Stimulated activated naive B cell treated with anti-CD40 and anti-IgM and Interleukin-4, amounts not matched to agents 10 μg/mL and 1 μg/mL and 100 μg/mL, for 72 hours (primary cell): ENCODE data around the gene TM9SF4.
"Not testable (repeated sequence)": the region's sequence is repeated elsewhere in the genome, so short reads cannot be mapped to it uniquely, and the experiment has no call there.

ENCODE experiments used
- ATAC-seq, 2 donors: fragments of 150-1000 bp; cut with Tn5 transposase; replicated peaks; 2 replicates each; pipeline ENCODE4 v1.10.0; 2021; ENCODE audit warnings: moderate library complexity in 1 of 2
- DNase-seq: peaks from one replicate; pipeline ENCODE4 v3.0.0; 2021
- H3K27ac Mint-ChIP-seq: one replicate; pipeline ENCODE4 v1.8.0; 2022; ENCODE audit warnings: mild to moderate bottlenecking, mixed read lengths
- H3K27me3 Mint-ChIP-seq, 2 donors: one replicate each; pipeline ENCODE4 v1.8.0; 2022; ENCODE audit warnings: mixed read lengths in 2 of 2
- H3K36me3 Mint-ChIP-seq, 2 donors: one replicate each; pipeline ENCODE4 v1.8.0; 2022; ENCODE audit warnings: mixed read lengths in 2 of 2, mild to moderate bottlenecking in 1 of 2
- H3K4me1 Mint-ChIP-seq, 2 donors: one replicate each; pipeline ENCODE4 v1.8.0; 2022; ENCODE audit warnings: mixed read lengths in 2 of 2, mild to moderate bottlenecking in 1 of 2
- H3K4me3 Mint-ChIP-seq, 2 donors: one replicate each; pipeline ENCODE4 v1.8.0; 2022; ENCODE audit warnings: mild to moderate bottlenecking in 2 of 2, mixed read lengths in 2 of 2, moderate library complexity in 1 of 2
- H3K9me3 Mint-ChIP-seq, 2 donors: one replicate each; pipeline ENCODE4 v1.8.0; 2022; ENCODE audit warnings: mixed read lengths in 2 of 2, mild to moderate bottlenecking in 1 of 2

Gene TM9SF4

DNA sequence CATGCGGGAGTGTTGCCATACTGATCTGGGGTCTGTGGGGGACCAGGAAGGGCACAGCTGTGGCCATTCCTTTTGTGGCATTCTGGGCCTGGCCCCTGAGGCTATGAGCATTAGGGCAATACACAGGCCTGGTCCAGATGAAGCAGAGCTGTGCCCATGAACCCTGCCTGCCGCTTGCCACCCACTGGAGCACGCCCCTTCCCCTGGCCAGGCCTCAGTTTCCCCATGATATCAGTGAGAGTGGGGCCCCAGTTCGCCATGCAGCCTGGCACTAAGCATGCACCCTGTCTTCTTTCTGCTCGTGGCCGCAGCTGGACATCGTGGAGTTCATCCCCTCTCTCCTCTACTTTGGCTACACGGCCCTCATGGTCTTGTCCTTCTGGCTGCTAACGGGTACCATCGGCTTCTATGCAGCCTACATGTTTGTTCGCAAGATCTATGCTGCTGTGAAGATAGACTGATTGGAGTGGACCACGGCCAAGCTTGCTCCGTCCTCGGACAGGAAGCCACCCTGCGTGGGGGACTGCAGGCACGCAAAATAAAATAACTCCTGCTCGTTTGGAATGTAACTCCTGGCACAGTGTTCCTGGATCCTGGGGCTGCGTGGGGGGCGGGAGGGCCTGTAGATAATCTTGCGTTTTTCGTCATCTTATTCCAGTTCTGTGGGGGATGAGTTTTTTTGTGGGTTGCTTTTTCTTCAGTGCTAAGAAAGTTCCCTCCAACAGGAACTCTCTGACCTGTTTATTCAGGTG lies 55.6 kb downstream of the TM9SF4 start:
- ATAC-seq: no peak
- H3K9me3 Mint-ChIP-seq: no peaks in the 10 kb centered on the region

GRCh38 chr20:32165836-32166545 lies 56.5 kb downstream of the TM9SF4 start:
- Mint-ChIP-seq H3K27ac (no peak overlapping the region), H3K9me3 (no peaks in the 10 kb centered on the region), H3K4me3 (no peak overlapping the region), H3K27me3 (no peaks in the 10 kb centered on the region), H3K36me3 (peaks cover 41 to 57% of the 10 kb centered on the region in 2 donors), H3K4me1 (no peaks in the 10 kb centered on the region)
- ATAC-seq: no peak
- no peak for DNase-seq

More for the DNA sequence above, 55.6 kb downstream of the TM9SF4 start:
- DNase-seq: no peak
- Mint-ChIP-seq H3K4me1 (no peaks in the 10 kb centered on the region), H3K27ac (no peak overlapping the region), H3K36me3 (peaks cover 46 to 62% of the 10 kb centered on the region in 2 donors), H3K27me3 (no peaks in the 10 kb centered on the region), H3K4me3 (no peak overlapping the region)

GRCh38 chr20:32167552-32167951 lies 58.0 kb downstream of the TM9SF4 start:
- Mint-ChIP-seq H3K27ac (no peak overlapping the region), H3K4me3 (no peak overlapping the region), H3K9me3 (no peaks in the 10 kb centered on the region), H3K27me3 (no peaks in the 10 kb centered on the region), H3K36me3 (peaks cover 30 to 41% of the 10 kb centered on the region in 2 donors), H3K4me1 (no peaks in the 10 kb centered on the region)
- DNase-seq (no peak), ATAC-seq (no peak)

GRCh38 chr20:32168184-32168910 lies 58.8 kb downstream of the TM9SF4 start:
- DNase-seq: no peak
- Mint-ChIP-seq H3K4me3 (no peak overlapping the region), H3K9me3 (no peaks in the 10 kb centered on the region), H3K4me1 (no peaks in the 10 kb centered on the region), H3K27me3 (no peaks in the 10 kb centered on the region), H3K36me3 (peaks cover 30 to 39% of the 10 kb centered on the region in 2 donors), H3K27ac (peak overlapping the region; percentile 14)
- no peak for ATAC-seq

GRCh38 chr20:32177696-32178095 lies 68.2 kb downstream of the TM9SF4 start:
- not testable (repeated sequence) for H3K9me3 Mint-ChIP-seq, H3K4me3 Mint-ChIP-seq, H3K4me1 Mint-ChIP-seq, DNase-seq, H3K27me3 Mint-ChIP-seq, ATAC-seq, H3K27ac Mint-ChIP-seq, H3K36me3 Mint-ChIP-seq

DNA sequence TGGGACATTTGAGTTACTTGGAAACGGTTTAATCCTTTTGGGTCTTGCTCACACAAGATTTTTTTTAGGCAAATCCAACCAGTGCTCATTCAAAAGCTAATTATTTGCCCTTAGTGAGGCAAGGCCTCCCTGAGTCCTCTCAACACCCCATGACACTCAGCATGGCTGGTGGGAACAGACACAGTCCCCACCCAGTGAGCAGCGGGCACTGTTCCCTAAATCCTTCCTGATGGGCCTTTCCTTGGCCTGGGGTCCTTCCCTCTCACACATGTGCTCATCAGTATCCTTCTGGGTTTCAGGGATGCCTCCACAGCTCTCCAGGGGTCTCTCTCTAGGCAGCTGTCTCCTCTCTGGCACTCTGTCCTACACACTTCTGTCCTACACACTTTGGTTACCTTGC lies 70.0 kb downstream of the TM9SF4 start:
- H3K27me3 Mint-ChIP-seq: peaks cover 0 to 4% of the 10 kb centered on the region in 2 donors
- no peaks in the 10 kb centered on the region for H3K4me1 Mint-ChIP-seq
- no peak overlapping the region for H3K4me3 Mint-ChIP-seq
- no peaks in the 10 kb centered on the region for H3K9me3 Mint-ChIP-seq
- H3K27ac Mint-ChIP-seq: no peak overlapping the region
- peaks cover 0 to 4% of the 10 kb centered on the region in 2 donors for H3K36me3 Mint-ChIP-seq
- no peak for DNase-seq
- ATAC-seq: no peak

- Mint-ChIP-seq H3K27me3 (peaks cover 0 to 4% of the 10 kb centered on the region in 2 donors), H3K4me3 (no peak overlapping the region), H3K27ac (no peak overlapping the region), H3K4me1 (no peaks in the 10 kb centered on the region), H3K9me3 (no peaks in the 10 kb centered on the region), H3K36me3 (peaks cover 0 to 4% of the 10 kb centered on the region in 2 donors)
- ATAC-seq: no peak
- DNase-seq: no peak
Observed at GRCh38 chr20:32179934-32180333, 70.4 kb downstream of the TM9SF4 start.

DNA sequence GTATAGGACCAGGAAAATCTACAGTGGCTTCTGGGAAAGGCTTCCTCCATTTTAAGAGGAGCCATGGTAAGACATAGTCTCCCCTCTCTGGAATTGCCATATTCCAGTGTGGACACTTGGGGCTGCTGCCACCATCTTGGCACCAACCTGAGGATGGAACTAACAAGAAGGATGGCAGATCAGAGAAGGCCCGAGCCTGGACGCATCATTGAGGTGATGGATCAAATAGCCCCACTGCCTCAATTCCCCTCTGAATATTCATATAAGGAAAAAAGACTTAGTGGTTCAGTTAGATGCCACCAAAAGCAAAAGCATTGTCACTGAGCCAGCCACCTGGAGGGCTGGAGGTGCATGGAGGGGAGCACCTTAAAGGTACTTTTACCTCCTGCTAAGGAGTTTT lies 72.1 kb downstream of the TM9SF4 start:
- no peaks in the 10 kb centered on the region for H3K9me3 Mint-ChIP-seq
- H3K27ac Mint-ChIP-seq: peak overlapping the region; percentile 59
- ATAC-seq (no peak), DNase-seq (no peak)
- peaks cover 0 to 7% of the 10 kb centered on the region in 2 donors for H3K27me3 Mint-ChIP-seq
- H3K4me1 Mint-ChIP-seq: no peaks in the 10 kb centered on the region
- H3K36me3 Mint-ChIP-seq: peaks cover 0 to 4% of the 10 kb centered on the region in 2 donors
- no peak overlapping the region for H3K4me3 Mint-ChIP-seq

- no peak overlapping the region for H3K27ac Mint-ChIP-seq
- peak; percentile 14 to 31 for ATAC-seq
- H3K4me3 Mint-ChIP-seq: no peak overlapping the region
- H3K36me3 Mint-ChIP-seq: peaks cover 3 to 4% of the 10 kb centered on the region in 2 donors
- peaks cover 3 to 6% of the 10 kb centered on the region in 2 donors for H3K4me1 Mint-ChIP-seq
- H3K27me3 Mint-ChIP-seq: peaks cover 10 to 11% of the 10 kb centered on the region in 2 donors
- DNase-seq: no peak
- H3K9me3 Mint-ChIP-seq: no peaks in the 10 kb centered on the region
Observed at GRCh38 chr20:32183947-32184635, 74.6 kb downstream of the TM9SF4 start.

GRCh38 chr20:32184961-32185603 lies 75.6 kb downstream of the TM9SF4 start:
- H3K4me1 Mint-ChIP-seq: peaks cover 7 to 13% of the 10 kb centered on the region in 2 donors
- no peak for DNase-seq
- no peak overlapping the region for H3K4me3 Mint-ChIP-seq
- peaks cover 3 to 4% of the 10 kb centered on the region in 2 donors for H3K36me3 Mint-ChIP-seq
- no peaks in the 10 kb centered on the region for H3K9me3 Mint-ChIP-seq
- no peak for ATAC-seq
- peaks cover 10 to 11% of the 10 kb centered on the region in 2 donors for H3K27me3 Mint-ChIP-seq
- H3K27ac Mint-ChIP-seq: no peak overlapping the region

DNA sequence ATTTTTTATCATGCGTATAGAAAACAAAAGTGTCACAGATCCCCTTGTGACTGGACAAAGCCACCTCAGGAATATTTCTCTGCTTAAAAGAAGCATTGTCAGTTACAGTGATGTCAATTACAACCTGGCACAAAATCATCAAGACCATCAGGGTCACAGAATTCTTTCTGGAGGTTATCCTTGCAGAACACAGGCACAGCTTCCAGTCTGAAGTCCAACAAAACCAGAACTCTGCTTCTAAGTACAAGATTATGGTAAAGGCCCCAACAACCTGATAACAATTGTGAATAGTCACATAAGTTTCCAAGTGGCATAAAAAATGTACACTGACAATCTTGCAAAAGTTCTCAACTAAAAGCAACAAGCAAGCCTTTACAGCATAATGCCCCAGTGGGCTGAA lies 77.0 kb downstream of the TM9SF4 start:
- Mint-ChIP-seq H3K4me3 (no peak overlapping the region), H3K27me3 (peaks cover 10 to 11% of the 10 kb centered on the region in 2 donors), H3K4me1 (peaks cover 13 to 21% of the 10 kb centered on the region in 2 donors), H3K27ac (no peak overlapping the region), H3K9me3 (no peaks in the 10 kb centered on the region), H3K36me3 (peaks cover 4 to 6% of the 10 kb centered on the region in 2 donors)
- DNase-seq: no peak
- ATAC-seq: no peak

- Mint-ChIP-seq H3K4me3 (peak overlapping the region in 1 of 2 donors; percentile 82), H3K9me3 (no peaks in the 10 kb centered on the region), H3K27ac (peak overlapping the region; percentile 42), H3K4me1 (peaks cover 13 to 21% of the 10 kb centered on the region in 2 donors), H3K27me3 (peaks cover 7 to 10% of the 10 kb centered on the region in 2 donors), H3K36me3 (peaks cover 6 to 11% of the 10 kb centered on the region in 2 donors)
- DNase-seq (no peak), ATAC-seq (no peak)
Observed at GRCh38 chr20:32188376-32189122, 79.0 kb downstream of the TM9SF4 start.

DNA sequence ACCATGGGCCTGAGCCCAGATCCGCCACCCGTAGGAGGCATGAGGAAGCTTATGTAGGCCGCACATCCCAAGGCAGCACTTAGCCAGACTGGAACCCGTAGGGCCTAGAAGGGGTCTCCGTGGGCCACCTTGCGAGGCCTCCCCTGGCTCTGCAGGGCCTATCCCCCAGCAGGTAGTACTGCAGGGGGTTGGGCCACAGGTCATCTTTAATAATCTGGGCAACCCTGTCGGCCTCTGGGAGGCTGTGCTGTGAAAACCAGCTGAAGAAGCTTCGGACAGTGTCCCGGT lies 79.6 kb downstream of the TM9SF4 start:
- peaks cover 7 to 10% of the 10 kb centered on the region in 2 donors for H3K27me3 Mint-ChIP-seq
- peaks cover 13 to 21% of the 10 kb centered on the region in 2 donors for H3K4me1 Mint-ChIP-seq
- H3K9me3 Mint-ChIP-seq: no peaks in the 10 kb centered on the region
- peak overlapping the region; percentile 80 to 82 for H3K4me3 Mint-ChIP-seq
- DNase-seq: no peak
- H3K27ac Mint-ChIP-seq: no peak overlapping the region
- no peak for ATAC-seq
- peaks cover 10 to 16% of the 10 kb centered on the region in 2 donors for H3K36me3 Mint-ChIP-seq
